Upper lobe of right lung (tissue), 1 donor: ENCODE data around the gene SLC6A5. TPM values are rescaled to one million over a fixed set of nuclear protein-coding genes. Genes with fewer than 3 reads are reported as not detected.

Experiments used
- ATAC-seq: fragments of 200-7000 bp; cut with Tn5 transposase; one replicate; pipeline ENCODE4 v1.9.1; 2020; ENCODE audit warnings: mild to moderate bottlenecking, moderate library complexity
- DNase-seq: peaks from one replicate; pipeline ENCODE4 v3.0.0-alpha.2; 2020
- H3K27ac ChIP-seq: fragments of 200-600 bp; one replicate; pipeline ENCODE4 v1.8.0; 2022
- H3K27me3 ChIP-seq: fragments of 200-600 bp; one replicate; pipeline ENCODE4 v1.8.0; 2022; ENCODE audit warnings: mild to moderate bottlenecking
- H3K36me3 ChIP-seq: fragments of 200-600 bp; one replicate; pipeline ENCODE4 v1.8.0; 2022
- H3K4me1 ChIP-seq: fragments of 200-600 bp; one replicate; pipeline ENCODE4 v1.8.0; 2022
- H3K4me3 ChIP-seq: fragments of 200-600 bp; one replicate; pipeline ENCODE4 v1.8.0; 2022; ENCODE audit warnings: mild to moderate bottlenecking
- H3K9me3 ChIP-seq: fragments of 200-600 bp; one replicate; pipeline ENCODE4 v1.8.0; 2022
- intact Hi-C: fragments of 100-400 bp; cut with DNase I; formaldehyde crosslinking; loops from one replicate; pipeline ENCODE4 v1.11.0; 2022
- total RNA-seq: library from RNA; stranded (reverse); fragmentation: NEBNext Ultra II Directional; extraction: Animal tissue kit (Norgen Biotek cat#: 25700); gene quantifications from one replicate; pipeline ENCODE4 v1.2.1, GENCODE V29; 2021
- TF ChIP-seq, protein P1 (sequence below): fragments of 200-600 bp; IDR thresholded peaks from one replicate; pipeline ENCODE4 v1.8.0; 2022; ENCODE audit warnings: antibody characterized with exemption
- donor health status: DM: no; HTN: yes; CAD: no; lungs with severe emphysema.

The SLC6A5 gene
- total RNA-seq, 1 donor from 2014 or later, result not detected

DNA sequence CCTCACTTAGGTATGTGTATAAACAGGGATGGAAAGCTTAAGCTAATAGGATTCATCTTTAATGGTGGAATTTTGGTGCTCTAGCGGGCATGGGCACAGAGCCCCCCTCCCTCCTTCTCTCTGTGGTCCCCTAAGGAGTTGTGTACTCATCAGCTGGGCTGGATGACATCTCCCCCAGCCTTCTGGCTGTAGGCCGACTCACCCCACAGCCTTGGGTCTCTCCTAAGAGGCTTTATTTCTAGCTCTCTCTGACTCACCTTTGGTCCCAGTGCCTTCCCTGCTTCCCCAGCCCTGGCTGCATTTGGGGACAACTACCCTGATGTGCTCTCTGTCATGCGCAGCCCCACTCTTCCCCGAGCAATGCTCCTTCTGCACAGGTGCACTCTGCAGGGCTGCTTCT lies 26.9 kb downstream of the SLC6A5 start:
- DNase-seq, result no peak
- Histone ChIP-seq H3K4me3 (no peak overlapping the region), H3K4me1 (no peaks in the 10 kb centered on the region), H3K27me3 (peaks cover 8% of the 10 kb centered on the region), H3K27ac (no peak overlapping the region), H3K9me3 (no peaks in the 10 kb centered on the region), H3K36me3 (no peaks in the 10 kb centered on the region)
- intact Hi-C loops, result no loop called here
- no peak for ATAC-seq
- TF ChIP-seq, protein P1, sequence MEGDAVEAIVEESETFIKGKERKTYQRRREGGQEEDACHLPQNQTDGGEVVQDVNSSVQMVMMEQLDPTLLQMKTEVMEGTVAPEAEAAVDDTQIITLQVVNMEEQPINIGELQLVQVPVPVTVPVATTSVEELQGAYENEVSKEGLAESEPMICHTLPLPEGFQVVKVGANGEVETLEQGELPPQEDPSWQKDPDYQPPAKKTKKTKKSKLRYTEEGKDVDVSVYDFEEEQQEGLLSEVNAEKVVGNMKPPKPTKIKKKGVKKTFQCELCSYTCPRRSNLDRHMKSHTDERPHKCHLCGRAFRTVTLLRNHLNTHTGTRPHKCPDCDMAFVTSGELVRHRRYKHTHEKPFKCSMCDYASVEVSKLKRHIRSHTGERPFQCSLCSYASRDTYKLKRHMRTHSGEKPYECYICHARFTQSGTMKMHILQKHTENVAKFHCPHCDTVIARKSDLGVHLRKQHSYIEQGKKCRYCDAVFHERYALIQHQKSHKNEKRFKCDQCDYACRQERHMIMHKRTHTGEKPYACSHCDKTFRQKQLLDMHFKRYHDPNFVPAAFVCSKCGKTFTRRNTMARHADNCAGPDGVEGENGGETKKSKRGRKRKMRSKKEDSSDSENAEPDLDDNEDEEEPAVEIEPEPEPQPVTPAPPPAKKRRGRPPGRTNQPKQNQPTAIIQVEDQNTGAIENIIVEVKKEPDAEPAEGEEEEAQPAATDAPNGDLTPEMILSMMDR, result no peak

DNA sequence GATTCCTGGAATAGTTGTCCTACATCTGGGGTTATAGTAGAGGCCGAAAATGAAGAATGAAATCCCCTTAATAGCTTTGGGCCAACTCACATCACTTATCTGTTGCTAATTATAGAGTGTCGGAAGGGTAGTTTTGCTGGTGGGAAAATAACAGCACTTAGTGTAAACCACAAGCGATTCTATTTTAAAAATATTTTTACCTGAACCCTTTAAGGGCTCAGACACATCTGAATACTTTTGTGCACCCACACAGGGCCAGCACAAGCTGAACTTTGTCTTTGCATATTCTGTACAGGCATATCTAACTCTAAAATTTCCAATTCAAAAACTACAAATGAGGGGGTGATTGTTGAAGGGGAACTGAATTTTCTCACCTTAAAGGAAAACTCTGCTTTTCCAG lies 27.6 kb downstream of the SLC6A5 start:
- no peaks in the 10 kb centered on the region for H3K36me3 ChIP-seq
- no peaks in the 10 kb centered on the region for H3K4me1 ChIP-seq
- no peaks in the 10 kb centered on the region for H3K9me3 ChIP-seq
- H3K27ac ChIP-seq, result no peak overlapping the region
- DNase-seq (no peak), ATAC-seq (no peak)
- peaks cover 8% of the 10 kb centered on the region for H3K27me3 ChIP-seq
- TF ChIP-seq, protein P1, result no peak
- no peak overlapping the region for H3K4me3 ChIP-seq
- intact Hi-C loops, result no loop called here

DNA sequence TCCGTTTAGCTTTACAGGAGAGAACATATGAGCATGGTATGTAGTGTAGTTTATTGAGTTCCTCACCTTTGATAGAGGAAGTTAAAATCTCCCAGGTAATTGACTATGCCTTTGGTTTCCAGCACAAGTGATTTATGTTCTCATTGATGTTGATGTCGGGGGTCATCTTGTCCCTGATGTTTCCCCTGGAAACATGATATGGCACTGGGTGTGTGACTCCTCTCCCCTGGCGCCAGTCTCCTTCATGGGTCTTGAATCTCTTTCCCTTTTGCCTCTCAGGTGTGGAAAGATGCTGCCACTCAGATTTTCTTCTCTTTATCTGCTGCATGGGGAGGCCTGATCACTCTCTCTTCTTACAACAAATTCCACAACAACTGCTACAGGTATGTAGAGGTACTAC lies 28.3 kb downstream of the SLC6A5 start:
- H3K4me3 ChIP-seq, result no peak overlapping the region
- no peak for ATAC-seq
- intact Hi-C loops, result no loop called here
- H3K36me3 ChIP-seq, result no peaks in the 10 kb centered on the region
- no peaks in the 10 kb centered on the region for H3K4me1 ChIP-seq
- peaks cover 8% of the 10 kb centered on the region for H3K27me3 ChIP-seq
- no peaks in the 10 kb centered on the region for H3K9me3 ChIP-seq
- TF ChIP-seq, protein P1, result no peak
- DNase-seq, result no peak
- no peak overlapping the region for H3K27ac ChIP-seq

DNA sequence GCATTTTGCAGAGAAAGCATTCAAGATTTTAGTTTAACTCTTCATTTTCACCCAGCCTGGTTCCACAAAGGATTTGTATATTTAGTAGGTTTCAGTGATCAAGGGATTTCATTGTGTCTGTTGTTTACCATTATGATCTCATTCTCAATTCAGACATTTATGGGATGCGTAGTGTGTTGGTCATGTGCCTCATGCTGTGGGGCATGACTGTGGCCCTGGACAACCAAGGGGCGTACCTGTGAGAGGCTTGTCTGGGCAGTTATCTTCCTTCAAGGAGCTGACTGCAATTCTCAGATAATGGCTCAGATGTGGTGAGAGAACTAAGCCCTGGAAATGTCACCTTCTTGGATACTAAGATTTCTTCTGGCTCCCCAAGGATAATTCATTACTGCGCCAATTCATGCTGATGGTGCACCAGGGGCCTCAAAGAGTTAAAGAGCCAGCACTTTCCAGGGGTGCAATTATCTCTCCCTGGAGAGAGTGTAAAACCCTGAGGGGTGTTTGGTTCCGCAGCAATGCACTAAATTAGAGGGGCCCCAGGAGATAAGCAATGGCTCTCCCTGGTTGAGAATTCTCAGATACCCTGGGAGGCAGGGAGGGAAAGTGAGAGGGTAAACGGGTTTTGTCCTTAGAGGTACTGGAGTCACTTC lies 32.2 kb downstream of the SLC6A5 start:
- ATAC-seq, result no peak
- DNase-seq, result no peak
- TF ChIP-seq, protein P1, result no peak
- intact Hi-C loops, result no loop called here
- Histone ChIP-seq H3K27ac (no peak overlapping the region), H3K4me1 (no peaks in the 10 kb centered on the region), H3K27me3 (peaks cover 4% of the 10 kb centered on the region), H3K9me3 (no peaks in the 10 kb centered on the region), H3K4me3 (no peak overlapping the region), H3K36me3 (no peaks in the 10 kb centered on the region)

DNA sequence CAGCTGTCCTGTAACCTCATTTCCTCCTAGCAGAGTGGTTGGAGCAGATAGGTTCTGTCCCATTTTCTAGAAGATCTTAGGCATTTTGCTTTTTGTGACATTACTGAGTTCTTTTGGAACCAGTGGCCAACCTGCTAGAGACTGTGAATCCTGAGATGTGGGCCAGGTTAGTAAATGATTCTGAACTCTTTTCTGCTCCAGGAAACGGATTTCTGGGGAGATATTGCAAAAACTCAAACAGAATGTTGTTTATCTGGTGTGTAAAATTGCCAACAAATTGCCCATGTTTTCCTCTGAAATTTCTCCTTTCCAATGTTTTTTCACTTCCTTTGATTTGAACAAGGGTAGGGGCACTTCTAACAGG lies 32.7 kb downstream of the SLC6A5 start:
- Histone ChIP-seq H3K4me1 (no peaks in the 10 kb centered on the region), H3K36me3 (no peaks in the 10 kb centered on the region), H3K4me3 (no peak overlapping the region), H3K27me3 (peaks cover 4% of the 10 kb centered on the region), H3K27ac (no peak overlapping the region), H3K9me3 (no peaks in the 10 kb centered on the region)
- intact Hi-C loops, result no loop called here
- no peak for ATAC-seq
- TF ChIP-seq, protein P1, result no peak
- no peak for DNase-seq

DNA sequence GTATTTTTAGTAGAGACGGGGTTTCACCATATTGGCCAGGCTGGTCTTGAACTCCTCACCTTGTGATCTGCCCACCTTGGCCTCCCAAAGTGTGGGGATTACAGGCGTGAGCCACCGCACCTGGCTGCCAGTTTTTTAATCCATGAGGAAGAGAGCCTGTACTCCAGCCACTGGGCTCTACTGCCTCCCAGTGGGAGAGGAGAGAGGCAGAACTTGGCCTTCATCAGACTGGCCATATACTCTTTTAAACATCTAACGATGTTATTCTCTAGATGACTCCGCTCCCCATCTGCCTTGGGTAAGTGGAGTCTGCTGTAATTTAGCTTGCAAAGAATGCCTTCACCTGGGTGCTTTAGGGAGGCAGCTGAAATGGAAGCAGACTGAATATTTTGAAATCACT lies 34.6 kb downstream of the SLC6A5 start:
- no peak overlapping the region for H3K27ac ChIP-seq
- no peak overlapping the region for H3K4me3 ChIP-seq
- ATAC-seq (no peak), DNase-seq (no peak)
- no peaks in the 10 kb centered on the region for H3K4me1 ChIP-seq
- no peaks in the 10 kb centered on the region for H3K36me3 ChIP-seq
- intact Hi-C loops, result no loop called here
- H3K9me3 ChIP-seq, result no peaks in the 10 kb centered on the region
- TF ChIP-seq, protein P1, result no peak
- H3K27me3 ChIP-seq, result peaks cover 4% of the 10 kb centered on the region
